Activated T-cell treated with anti-CD3 and anti-CD28 coated beads, Interleukin-2, amount 50 U/mL, for 1 hour (primary cell): ENCODE results near the gene SKP2.
"Not testable (repeated sequence)": the region's sequence is repeated elsewhere in the genome, so short reads cannot be mapped to it uniquely, and the experiment has no call there.

Source experiments
- DNase-seq: peaks from one replicate; pipeline ENCODE4 v3.0.0-alpha.2; 2020

Gene SKP2

DNA sequence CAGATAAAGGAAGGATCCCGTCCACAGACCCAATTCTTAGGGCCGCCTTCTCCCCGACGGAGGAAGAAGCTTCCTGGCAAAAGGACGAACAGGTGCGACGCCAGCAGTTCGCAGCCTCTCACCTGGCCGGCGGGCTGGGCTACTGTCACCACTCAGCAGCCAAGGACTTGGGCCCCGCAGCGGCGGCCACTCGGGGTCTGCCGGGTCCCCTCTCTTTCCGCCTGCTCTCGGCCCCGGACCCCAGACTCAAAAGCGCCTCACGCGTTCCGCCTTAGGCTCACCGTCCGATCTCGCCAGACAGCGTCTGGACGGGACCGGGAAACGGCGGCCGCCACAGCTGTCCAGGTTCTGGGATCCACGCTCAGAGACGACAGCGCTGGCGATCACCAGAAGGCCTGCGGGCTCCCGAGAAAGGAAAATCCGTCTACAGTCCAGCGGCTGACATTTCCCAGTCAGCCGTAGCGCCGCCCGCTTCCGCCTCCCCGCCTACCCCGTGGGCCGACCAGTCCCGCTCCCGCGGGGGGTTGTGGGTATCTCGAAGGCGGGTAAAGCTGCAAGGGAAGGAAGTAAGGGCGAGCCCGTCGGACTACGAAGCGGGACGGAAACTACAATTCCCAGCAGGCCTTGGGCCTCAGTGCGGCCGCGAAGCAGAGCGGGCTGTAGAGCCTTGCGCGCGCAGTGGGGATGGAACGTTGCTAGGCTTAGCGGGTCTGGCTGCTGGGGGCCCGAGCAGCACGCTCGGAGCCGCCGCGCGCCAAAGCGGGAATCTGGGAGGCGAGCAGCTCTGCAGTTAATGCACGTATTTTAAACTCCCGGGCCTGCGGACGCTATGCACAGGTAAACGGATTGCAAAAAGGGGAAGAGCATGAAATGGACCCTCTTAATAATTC is at the start of gene SKP2, which contains the start of gene LMBRD2:
Gene SKP2, plus strand, starts transcription at position 678 of the 890 bp plus-strand sequence. Its CDS starts 152 bp downstream, at position 830.
Gene LMBRD2, minus strand, starts transcription at position 454 of the 890 bp plus-strand sequence. CDS start 8,538 bp downstream, outside the sequence.
- DNase-seq: peak; percentile 95

DNA sequence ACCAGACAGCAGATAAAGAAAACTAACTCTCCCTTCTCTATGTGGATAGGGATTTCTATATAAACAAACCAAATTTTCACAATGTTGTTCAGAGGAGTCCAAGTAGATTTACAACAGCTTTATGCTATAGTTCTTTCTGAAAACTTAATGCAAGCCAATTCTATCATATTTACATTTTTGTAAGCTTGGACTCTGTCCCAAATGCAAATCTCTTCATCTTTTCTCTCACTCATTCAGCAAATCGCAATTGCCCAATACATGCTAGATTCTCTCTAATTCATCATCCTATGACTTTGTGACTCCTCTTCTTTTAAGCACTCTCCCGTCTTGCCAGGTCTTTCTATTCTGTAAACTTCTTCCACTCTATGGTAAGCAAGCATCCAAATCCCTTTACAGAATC is 46.1 kb upstream of the SKP2 start:
- DNase-seq: no peak

DNA sequence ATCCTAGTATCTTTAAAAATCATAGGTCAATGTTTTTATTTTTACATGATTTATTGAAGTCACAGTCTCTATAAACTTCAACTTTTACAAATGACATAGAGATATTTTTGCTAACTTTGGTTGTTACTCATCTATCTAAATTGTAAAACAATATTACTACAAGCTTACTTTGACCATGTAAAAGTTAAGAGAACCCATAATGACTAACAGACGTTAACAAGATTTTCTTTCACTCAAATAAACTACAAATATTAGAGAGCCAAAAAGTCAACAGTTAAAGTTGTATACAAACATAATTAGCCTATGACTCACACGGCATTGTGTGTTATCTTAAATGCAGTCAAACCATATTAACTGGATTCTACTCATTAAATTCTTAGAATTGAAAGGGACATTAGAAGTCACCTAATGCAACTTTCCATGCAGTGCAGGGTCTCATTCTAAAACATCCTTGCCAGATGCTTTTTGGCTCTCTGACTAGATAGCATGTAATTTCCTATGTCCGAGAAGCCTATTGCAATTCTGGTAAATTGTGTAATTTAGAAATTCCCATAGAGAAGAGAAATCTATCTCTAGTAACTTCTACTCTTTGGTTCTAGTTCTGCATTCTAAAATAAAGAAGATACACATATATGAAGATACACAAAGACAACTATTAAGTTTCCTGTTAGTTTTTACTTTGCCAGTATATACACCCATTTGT is 43.0 kb upstream of the SKP2 start:
- no peak for DNase-seq

DNA sequence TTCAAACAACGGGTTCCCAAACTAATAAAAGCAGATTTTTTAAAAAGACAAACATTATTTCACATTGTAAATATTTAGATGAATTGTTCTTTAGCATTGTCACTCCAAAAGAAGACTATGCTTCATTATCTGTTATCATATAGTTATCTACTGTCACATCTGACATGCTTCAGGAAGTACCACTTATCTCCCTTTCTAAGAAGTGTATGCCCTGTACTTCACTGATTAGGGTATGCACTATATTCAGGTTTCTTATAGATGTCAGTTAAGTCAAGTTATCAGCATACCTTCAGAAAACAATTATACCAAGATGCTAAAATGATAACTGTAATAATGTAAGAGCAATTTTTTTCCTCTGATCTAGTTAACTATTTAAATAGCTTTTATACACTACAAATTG is 40.7 kb upstream of the SKP2 start:
- DNase-seq: no peak

DNA sequence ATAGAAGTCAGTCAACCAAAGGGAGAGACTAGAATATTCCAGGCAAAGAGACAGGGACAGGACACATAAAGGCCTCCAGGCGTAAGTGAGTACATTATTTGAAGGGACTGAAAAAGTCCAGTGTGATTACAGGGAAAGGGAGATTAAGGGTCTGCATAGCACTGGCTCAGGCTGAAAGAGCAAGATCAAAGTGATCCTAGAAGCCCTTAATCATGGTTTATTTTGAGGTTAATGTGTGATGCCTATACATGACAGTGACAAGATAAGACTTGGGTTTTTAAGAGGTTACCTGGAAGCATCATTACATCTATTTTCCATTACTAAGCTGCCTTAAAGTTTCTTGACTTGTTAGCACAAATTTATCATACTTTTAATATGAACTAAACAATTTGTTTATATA is 26.0 kb upstream of the SKP2 start:
- no peak for DNase-seq

DNA sequence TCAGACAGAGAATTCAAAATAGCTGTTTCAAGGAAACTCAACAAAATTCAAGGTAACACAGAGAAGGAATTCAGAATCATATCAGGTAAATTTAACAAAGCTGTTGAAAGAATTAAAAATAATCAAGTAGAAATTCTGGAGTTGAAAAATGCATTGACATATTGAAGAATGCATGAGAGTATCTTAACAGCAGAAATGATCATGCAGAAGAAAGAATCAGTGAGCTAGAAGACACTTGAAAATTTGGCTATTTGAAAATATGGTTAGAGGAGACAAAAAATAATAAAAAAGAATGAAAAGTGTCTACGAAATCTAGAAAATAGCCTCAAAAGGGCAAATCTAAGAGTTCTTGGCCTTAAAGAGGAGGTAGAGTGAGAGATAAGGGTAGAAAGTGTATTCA is 23.1 kb upstream of the SKP2 start:
- no peak for DNase-seq

DNA sequence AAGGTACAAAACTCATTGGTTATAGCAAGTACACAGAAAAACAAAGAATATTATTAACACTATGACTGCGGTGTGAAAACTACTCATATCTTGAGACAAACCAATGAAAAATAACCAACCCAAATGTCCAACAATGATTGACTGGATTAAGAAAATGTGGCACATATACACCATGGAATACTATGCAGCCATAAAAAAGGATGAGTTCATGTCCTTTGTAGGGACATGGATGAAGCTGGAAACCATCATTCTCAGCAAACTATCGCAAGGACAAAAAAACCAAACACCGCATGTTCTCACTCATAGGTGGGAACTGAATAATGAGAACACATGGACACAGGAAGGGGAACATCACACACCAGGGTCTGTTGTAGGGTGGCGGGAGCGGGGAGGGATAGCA is 22.2 kb upstream of the SKP2 start:
- not testable (repeated sequence) for DNase-seq

DNA sequence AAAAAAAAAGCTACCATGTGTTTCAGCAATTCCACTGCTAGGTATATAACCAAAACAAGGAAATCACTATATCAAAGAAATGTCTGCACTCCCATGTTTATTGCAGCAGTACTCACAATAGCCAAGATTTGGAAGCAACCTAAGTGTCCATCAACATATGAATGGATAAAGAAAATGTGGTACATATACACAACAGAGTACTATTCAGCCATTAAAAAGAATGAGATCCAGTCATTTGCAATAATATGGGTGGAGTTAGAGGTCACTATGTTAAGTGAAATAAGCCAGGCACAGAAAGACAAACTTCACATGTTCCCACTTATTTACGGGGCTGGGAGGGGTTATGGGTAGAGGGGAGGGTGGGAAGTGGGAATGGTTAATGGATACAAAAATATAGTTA is 18.9 kb upstream of the SKP2 start:
- DNase-seq: not testable (repeated sequence)

DNA sequence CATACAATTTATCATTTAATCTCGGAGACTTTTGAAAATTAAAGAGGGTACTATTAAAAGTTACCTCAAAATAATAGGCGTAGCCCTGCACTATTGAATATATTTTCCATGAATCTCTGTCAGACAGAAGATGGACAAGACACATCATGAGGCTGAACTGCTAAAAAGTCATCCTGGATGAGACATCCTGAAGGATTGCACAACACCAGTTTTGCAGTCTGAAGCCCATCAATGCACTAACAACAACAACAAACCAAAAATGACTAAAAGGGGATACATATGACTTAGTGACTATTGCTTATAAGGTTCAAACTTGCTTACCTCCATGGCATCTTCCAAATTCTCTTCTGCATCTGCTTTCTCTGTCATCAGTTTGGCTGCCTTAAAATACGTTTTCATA is 15.9 kb upstream of the SKP2 start:
- no peak for DNase-seq

DNA sequence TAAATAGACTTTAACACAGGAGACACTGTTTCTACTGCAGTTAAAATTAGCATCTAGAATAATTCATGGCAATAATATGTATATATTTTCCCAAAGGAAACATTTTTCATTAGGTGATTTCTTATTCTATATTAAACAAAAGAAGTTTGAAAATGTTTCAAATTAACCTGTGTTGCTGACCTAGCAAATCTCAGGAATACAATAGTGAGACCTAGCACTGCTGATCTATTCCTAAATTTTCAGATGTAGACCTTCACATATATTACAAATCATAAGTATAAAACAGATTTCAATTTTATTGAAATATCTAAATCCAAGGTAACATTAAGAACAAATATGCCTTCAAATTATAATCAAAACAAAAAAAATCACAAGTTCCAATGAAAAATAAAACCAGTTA is 15.3 kb upstream of the SKP2 start:
- DNase-seq: no peak

DNA sequence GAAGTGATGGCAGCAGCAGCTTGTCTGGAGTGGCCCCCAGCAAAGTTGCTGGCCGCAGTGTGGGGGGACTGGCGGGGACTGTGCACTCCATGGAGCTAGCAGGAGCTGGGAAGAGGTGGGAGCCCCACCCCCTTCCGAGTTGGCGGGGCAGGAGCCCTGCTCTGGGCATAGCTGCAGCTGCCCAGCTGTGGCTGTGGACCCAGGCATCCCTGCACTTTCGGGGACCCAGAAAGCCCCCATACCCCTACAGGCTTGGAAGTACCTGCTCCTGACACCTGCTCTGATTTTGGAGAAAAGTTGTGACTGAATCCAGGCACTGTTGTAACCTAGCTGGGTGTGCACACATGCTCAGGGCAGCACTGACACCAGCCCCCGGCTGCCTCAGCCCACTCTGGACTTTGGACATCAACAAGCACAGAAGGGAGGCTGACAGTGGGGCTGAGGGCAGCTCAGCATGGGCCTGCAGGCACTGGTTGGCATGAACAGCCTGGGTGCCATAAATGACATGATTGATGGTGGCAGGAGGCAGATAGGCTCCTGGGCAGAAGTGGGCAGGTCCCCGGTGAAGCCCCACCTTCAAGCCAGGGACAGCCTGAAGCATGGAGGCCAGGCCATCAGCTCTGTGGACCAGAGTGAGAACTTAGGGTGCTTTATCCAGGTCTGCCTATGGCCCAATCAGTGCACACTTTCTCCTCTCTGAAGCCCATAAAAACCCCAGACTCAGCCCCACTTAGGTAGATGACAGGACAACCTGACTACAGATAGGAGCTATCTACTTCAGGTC is 12.8 kb upstream of the SKP2 start:
- no peak for DNase-seq

DNA sequence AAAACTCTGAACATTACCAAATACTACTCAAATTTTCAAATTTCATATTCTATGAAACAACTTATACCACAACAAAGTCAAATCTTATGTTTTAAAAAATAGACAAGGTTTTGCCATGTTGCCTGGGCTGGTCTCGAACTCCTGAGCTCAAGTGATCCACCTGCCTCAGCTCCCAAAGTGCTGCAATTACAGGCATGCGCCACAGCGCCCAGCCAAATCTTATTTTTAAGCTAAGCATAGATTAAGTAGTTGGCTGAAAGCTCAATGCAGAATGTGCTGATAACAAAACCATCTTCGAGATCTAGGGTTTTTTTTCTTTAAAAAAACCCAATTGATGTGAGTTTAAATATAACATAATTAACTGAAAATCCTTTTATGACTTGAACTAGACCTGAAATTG is 6.6 kb upstream of the SKP2 start:
- no peak for DNase-seq

DNA sequence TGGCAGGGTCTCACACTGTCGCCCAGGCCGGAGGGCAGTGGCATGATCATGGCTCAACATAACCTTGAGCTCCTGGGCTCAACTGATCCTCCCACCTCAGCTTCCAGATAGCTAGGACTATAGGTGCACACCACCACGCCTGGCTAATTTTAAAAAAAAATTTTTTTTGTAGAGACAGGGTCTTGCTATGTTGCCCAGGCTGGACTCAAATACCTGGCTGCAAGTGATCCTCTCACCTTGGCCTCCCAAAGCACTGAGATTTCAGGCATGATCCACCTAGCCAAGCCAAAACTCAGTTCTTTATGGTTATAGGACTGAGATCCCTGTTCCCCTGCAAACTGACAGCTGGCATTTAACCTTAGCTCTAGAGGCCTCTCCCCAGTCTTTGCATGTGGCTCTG is 5.5 kb upstream of the SKP2 start:
- no peak for DNase-seq

DNA sequence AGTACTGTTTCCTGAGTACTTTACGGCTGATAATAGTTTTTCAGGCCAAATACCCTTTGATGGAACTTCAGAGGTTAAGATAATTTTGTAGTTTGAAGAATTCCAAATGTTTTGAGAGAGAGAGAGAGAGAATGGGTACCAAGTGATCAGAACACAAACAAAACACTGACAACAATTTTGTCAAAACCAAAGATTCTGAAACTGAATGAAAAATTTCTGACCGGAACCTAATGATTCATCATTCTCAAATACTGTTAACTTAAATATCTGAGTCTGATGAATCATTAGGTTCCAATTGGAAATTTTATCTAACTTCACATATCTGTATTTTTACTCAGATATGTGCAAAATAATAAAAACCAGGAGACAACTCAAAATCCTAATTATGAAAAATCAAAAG is 4.2 kb upstream of the SKP2 start:
- no peak for DNase-seq

DNA sequence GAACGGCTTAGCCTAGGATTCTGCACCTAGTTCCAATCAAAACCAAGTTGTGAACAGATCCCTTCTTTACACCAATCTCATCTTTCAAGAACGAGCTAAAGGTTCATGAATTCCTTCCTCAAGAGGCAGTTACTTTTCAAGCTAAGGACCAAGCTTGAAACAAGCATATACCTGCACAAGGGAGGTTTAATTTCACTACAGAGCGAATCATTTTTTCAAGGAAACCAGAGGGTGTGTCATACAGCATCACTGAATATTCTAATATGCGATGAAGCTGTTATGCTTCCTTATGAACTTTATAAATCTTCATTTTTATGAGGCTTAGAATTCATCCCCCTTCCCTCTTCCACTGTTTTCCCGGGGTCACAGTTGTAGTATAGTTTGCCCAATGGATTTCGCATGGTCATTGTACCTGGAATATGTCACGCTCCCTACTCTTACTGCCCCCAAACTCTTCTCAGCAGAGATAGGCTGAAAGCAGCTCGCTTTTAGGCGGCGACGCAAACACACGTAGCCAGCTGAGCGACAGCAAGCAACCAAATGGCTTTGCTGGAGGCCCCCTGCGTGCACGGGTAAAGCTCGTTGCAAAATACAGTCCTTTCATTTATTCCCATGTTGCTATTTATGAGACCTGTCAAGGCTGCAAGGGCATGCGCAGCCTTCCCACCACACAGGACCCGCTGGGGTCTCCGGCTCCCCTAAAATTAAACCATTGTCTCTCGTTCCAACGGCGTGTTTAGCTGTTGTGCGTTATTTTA is 1.1 kb upstream of the SKP2 start:
- peak; percentile 43 for DNase-seq

DNA sequence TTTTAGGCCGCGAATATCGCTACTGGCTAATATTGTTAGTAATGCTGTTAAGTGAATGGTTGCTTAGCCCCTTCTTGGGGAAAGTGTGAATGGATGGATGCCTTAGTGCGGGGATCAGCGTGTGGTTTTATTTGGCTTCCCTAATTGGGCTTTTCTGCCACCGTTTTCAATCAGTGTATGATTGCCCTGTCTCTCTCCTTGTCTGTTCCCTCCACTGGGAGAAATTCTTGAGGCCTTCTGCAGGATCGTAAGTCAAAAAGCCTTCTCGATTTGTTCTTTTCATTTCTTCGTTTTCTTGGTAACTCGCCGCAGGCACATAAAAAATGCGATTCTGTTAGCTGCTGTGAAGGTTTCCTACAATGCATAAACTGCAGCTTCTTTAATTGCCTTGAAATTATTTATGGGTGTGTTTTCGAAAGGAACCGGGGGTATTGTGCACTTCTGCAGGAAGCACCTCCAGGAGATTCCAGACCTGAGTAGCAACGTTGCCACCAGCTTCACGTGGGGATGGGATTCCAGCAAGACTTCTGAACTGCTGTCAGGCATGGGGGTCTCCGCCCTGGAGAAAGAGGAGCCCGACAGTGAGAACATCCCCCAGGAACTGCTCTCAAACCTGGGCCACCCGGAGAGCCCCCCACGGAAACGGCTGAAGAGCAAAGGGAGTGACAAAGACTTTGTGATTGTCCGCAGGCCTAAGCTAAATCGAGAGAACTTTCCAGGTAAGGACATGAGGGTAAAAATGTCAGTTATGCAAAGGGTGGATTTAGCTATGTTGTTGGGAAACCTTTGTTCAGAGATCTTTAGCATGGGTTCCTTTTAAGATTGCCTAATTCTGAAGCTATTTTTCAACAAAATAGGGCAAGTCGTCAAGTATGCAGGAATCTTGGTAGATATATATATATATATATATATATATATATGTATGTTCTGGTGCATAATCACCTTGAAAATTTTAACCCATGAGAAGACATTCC is 700 bp downstream of the SKP2 start:
- no peak for DNase-seq

DNA sequence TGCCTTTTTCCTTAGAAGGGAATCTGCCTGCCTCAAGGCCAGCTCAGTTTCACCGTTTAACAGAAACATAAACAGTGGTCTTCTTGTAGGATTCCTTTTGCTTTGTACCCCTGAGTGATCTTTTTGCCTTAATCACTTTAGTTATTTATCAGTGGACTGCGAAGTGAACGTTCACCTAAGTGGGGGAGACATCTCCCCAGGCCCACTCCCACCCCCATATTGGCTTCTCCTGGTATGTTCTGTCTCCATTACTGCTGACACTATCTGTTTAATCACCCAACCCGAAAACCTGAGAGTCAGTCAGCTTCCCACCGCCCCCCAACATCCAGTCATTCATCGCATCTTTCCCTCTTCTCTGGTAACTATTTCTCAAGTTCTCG is 1.4 kb downstream of the SKP2 start:
- DNase-seq: no peak

DNA sequence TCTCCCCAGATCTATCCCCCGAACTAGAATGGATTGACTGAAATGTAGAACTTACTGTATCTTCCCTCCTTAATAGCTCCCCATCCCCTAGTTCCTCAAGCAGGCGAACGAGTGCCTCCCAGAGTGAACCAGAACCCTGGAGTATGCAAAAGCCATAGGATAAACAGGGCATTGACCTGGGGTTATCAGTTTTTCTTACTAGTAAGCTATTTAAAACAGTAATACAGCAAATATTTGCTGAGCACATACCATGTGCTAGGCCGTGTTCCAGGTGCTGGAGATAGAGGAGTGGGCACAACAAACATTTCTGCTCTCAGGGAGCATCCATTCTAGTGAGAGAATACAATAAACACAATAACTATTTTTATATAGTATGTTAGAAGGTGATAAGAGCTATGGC is 1.8 kb downstream of the SKP2 start:
- no peak for DNase-seq

DNA sequence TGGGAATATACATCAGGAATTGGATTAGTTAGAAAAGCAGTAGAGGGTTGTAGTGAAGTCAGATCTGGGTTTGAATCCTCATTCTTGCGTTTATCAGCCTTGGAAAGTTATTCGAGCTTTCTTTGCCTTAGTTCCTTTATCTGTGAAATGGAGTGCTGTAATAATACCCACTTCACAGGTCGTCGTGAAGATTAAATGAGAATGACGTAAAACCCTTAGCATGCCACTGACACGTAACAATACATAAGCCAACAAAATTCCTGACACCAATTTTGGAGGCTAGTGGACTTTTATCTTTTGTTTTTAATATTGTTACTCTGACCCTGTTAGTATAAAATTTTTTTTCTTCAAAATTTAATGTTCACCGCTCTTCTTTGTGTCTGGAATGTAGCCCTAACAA is 3.4 kb downstream of the SKP2 start:
- DNase-seq: no peak

DNA sequence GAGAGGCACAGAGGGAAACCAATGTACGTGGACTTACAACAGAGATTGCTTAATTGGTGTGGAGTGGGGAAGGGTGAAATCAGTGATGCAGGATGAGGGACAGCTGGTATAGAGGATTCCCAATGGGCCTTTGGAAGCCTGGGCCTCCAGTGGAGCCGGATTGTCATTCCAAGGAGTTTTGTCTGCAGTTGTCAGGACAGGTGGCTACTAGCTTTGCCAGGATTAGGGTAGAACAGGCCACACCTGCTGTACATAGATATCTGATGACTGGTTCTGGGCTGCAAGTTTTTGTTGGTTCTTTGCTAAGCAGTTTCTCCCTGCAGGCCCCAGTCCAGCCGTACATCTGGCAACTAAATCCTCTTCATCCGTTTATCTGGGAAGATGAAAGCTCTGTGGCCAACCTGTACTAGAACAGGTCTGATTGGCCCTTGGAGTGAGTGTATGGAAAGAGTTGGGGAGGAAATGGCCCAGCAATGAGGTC is 4.2 kb downstream of the SKP2 start:
- no peak for DNase-seq

DNA sequence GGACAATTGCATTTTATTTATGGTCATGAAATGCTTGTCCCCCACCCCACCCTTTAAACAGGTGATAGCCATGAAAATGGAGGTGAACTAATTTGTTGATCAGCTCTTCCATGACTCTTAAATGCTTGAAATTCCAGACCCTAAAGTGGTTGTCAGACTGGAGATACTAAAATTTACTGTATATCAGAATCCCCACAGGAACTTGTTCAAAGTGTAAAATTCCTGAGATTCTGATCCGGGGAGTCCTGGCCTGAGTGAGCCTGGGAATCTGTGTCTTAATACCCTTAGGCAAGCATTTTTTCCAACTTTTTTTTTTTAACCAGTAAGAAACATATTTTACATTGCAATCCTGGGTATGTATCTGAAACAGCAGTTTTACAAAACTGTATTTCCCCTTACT is 4.7 kb downstream of the SKP2 start:
- DNase-seq: no peak
